HG03342 (cell line): ENCODE results near the gene USP31.
"Not testable (repeated sequence)": the region's sequence is repeated elsewhere in the genome, so short reads cannot be mapped to it uniquely, and the experiment has no call there.

ENCODE experiments used
- ATAC-seq: cut with Tn5 transposase; IDR thresholded peaks from one replicate; pipeline ENCODE4 v1.9.1; 2021; ENCODE audit warnings: mild to moderate bottlenecking, moderate library complexity; ENCODE audit not compliant: unreplicated experiment

The USP31 gene

GRCh38 chr16:23104032-23104955 lies 45.0 kb downstream of the USP31 start:
- ATAC-seq, result no peak

DNA sequence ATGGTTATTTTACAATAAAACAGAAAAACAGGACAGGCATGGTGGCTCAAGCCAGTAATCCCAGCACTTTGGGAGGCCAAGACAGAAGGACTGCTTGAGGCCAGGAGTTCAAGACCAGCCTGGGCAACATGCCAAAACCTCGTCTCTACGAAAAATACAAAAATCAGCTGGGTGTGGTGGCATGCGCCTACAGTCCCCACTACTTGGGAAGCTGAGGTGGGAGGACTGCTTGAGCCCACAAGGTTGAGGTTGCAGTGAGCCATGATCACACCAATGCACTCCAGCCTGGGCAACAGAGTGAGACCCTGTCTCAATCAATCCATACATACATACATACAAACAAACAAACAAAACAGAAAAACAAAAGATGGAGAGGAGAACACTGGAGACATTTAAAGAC lies 45.6 kb downstream of the USP31 start:
- ATAC-seq, result no peak

DNA sequence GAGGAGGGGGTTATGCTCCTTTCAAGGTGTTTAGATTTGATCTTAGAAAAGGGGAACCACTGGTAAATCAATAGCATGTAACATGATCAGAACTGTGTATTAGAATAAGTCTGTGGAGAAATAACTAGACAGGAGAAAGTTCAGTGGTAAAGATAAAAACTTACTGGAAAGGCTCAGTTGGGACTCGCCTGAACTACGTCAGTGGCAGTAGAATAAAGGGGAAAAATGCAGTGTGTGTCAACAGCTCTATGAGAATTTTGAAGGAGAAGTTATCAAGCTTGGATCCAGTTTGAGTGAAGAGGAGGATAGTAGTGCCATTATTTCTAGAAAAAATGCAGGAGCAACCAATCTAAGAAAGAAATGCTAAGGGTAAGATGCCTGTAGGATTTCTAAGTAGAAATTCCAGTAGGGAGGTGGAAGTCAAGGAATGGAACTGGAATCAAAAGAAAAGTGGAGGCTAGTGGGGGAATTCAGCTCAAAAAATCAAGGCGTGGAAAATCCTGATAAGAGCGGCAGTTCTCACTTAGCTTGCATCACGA lies 48.2 kb downstream of the USP31 start:
- ATAC-seq, result no peak

DNA sequence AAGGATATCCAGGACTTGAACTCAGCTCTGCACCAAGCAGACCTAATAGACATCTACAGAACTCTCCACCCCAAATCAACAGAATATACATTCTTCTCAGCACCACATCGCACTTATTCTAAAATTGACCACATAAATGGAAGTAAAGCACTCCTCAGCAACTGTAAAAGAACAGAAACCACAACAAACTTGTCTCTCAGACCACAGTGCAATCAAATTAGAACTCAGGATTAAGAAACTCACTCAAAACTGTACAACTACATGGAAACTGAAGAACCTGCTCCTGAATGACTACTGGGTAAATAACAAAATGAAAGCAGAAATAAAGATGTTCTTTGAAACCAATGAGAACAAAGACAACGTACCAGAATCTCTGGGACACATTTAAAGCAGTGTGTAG lies 52.8 kb downstream of the USP31 start:
- ATAC-seq, result not testable (repeated sequence)

GRCh38 chr16:23094136-23094535 lies 55.1 kb downstream of the USP31 start:
- ATAC-seq, result not testable (repeated sequence)

- no peak for ATAC-seq
Observed at GRCh38 chr16:23092801-23093117, 56.5 kb downstream of the USP31 start.

- no peak for ATAC-seq
Observed at GRCh38 chr16:23092072-23092800, 57.0 kb downstream of the USP31 start.

DNA sequence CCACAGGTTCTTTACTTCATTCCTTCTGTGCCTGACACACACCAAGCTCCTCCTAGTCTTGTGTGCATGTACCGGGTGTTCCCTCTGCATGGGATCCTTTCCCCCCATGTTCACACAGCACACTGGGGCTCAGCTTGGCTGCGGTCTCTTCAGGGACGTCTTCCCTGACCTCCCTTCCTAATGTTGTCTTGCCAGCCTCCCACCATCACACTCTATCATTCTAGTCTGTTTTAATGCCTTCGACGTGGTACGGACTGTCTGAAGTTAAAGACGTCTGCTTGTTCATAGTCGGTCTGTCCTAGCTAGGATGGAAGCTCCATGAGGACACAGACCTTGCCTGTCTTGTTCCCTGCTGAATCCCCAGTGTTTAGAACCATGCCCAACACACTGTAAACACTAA lies 60.1 kb downstream of the USP31 start:
- ATAC-seq, result no peak

DNA sequence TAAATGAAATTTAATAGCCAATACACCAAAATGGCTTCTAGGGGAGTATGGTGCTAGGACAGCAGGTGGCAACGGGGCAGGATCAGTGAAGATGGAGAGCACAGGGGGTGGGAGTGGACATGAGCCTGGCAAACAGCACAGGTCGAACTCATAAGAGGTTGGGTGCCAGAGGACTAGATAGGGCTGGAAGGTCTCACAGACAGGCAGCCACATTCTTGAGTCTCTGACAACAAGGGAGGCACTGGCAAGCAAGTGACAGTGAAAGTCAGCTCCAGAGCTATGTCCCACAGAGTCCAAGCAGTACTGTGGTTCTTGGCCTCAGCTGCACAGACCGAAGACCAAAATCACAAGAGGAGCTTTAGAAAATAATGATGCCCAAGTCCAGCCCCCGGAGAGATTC lies 61.2 kb downstream of the USP31 start:
- no peak for ATAC-seq

- no peak for ATAC-seq
Observed at GRCh38 chr16:23085949-23086348, 63.3 kb downstream of the USP31 start.

GRCh38 chr16:23082161-23082788 lies 67.0 kb downstream of the USP31 start:
- ATAC-seq, result no peak

- no peak for ATAC-seq
Observed at GRCh38 chr16:23081675-23082119, 67.6 kb downstream of the USP31 start.

DNA sequence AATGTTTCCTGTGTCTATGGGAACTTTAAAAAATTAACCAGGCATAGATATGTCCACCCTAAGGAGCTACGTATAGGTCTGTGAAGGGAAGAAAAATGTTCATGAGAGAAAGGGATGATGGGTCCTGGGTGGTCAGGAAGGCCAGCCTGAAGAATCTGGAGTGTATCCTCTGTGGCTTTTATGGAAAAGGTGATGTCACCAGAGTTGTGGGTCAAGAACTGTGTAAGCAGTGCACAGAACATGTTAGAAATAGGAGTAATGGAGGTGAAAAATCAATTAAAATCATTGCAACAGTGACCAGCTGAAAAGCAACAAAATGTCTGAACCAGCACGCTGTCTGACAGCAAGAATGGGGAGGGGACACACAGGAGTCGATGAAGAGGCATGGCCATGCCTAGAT lies 68.5 kb downstream of the USP31 start:
- ATAC-seq, result no peak

- ATAC-seq, result no peak
Observed at GRCh38 chr16:23080329-23080728, 68.9 kb downstream of the USP31 start.

GRCh38 chr16:23079675-23080301 lies 69.5 kb downstream of the USP31 start:
- ATAC-seq, result no peak

DNA sequence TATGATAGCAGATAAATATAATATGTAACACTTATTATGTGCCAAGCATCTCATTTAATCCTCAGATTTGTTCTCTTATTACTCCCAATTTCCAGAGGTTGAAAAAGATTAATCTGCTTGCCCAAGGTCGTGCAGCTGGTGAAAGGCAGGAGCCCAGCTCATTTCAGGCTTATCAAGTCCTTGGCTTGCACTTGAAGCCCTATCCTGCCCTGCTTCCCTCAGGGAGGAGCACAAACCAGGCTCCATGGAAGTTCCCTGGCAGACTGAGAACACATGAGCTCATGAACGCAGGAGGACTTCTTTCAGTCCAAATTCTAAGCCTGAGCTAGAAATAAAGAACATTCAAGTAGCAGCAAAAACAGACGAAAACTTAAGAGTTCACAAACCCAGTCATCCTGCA lies 74.8 kb downstream of the USP31 start:
- ATAC-seq, result no peak

- ATAC-seq, result no peak
Observed at GRCh38 chr16:23072769-23073549, 76.3 kb downstream of the USP31 start.

DNA sequence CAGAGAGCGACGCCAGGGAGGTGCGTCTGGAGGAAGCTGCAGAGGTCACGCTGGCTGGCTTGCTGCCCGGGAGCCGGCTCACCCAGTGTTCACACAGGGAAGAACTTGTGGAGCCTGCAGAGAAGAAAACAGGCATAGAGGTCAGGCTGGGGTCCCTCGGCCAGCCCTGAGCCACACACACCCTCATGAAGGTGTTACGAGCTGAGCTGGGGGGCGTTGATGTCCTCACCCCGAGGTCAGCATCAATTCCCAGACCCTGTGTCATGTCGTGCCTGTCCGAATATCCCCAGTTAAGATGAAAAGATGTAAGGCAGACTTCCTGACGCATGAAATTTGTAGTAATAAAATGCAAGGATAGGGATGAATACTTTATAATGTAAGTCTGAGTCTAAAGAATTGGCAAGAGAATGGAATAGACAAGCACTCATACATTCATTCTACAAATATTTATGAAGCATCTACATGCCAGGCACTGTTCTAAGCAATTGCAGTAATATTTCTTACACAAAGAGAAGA lies 77.1 kb downstream of the USP31 start:
- ATAC-seq, result no peak

DNA sequence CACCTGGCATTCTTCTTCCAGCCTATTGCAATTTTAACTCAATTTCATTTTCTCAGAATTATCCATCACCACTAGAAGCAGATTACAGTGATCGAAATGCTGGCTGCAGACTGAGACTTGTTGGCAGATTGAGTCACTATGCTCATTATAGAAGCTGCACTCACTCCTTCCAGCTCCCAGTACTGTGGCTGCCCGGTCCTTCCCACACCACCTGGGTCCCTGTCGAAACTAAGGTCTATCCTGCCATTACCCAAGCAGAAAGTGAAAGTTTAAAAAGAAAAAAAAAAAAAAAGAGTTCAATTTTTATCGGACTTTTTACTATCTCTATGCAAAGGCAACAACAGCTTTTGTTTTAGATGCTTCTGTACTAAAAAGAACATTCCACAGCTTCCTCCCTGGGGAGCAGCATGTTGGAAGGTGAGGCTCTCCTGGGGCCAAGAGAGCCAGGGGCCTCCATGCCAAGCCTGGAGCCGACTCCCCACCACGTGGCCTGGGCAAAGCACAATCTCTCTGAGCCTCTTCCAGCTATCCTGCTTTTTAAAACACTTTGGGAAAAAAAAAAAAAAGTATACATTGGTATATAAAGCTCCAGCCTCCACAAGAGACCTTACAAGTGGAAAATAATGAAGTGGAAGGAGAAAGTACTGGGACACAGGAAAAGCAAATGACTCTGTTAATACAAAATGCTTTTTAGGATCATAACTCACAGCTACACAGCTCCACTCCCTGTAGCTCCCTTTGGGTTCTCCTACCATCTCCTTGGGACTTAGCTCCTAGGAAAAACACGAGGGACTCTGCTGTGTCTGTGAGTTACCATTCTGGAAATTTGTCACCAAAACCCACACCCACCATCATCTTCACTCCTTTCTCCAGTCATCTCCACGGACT lies 77.8 kb downstream of the USP31 start:
- no peak for ATAC-seq
